Measurements from ENCODE around the gene SPTA1.

The SPTA1 gene

DNA sequence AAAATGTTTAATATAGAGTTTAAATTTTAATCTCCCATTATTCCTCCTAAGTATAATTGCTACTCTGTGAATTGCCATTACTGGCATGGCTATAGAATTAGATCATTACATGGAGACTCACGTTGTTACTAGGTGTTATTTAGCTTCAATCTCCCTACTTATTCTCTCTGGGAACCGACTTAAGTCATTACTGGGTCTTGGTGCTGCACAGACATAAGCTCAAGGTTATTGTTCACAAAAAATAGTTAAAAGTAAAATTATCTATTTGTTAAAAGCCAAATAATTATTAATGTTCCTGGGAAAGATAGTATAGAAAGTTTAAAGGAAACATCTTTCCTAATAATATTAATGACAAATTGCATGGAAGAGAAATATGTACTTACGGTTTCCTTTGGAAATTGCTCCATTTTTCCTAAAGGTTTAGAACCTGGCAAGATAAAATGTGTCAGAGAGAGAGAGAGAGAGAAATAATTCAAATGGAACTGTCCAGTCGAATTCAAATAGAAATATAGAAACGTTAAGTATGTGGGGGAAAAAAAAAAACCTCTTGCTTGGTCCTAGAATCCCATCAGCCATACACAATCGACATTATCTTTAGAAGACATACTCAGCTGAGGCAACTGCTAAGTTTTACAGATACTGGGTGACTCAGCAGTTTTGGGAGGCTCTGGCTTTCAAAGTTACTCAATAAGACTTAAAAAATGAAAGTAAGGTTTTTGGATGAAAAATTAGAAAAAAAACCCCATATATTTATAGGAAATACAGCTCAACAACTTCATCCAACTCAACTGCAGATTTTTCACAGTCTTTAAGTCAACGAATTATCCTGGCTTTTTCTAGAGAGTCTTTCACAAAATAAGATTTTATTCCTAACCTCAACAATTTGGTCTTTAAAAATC lies at the start of gene SPTA1:
Gene SPTA1 (minus strand): TSS at position 605 of the 899 bp plus-strand sequence. CDS start 198 bp downstream, at position 407.
- H3K4me1 ChIP-seq (ENCODE audit: insufficient read depth, low read length), result no peaks in the 10 kb centered on the region
- no peaks in the 10 kb centered on the region for H3K36me3 ChIP-seq (ENCODE audit: insufficient read depth, low read length)
- H3K9me3 ChIP-seq (ENCODE audit: control insufficient read depth, insufficient read depth, low read length), result no peaks in the 10 kb centered on the region
- no peak within 1 kb of the TSS for H3K9ac ChIP-seq (ENCODE audit: low read depth, low read length)

DNA sequence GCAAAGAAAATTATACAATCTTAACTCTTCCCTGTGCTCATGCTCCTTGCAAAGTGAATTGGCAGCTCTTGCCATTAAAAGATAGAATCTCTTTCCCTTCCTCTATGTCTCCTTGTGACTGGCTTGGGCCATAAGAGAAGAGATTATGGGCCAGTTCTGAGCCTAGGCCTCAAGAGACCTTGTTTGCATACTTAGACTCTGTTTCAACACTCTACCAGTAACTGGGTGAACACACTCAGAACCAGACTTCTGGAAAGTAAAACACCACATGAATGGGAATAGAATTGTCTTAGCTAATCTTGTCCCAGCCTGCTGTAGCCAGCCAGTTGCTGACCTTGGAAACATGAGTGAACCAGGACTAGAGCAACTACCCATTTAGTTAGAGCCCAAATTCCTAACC lies 49.3 kb upstream of the SPTA1 start:
- no peaks in the 10 kb centered on the region for H3K9me3 ChIP-seq (ENCODE audit: control insufficient read depth, insufficient read depth, low read length)
- H3K36me3 ChIP-seq (ENCODE audit: insufficient read depth, low read length), result no peaks in the 10 kb centered on the region
- no peak overlapping the region for H3K9ac ChIP-seq (ENCODE audit: low read depth, low read length)
- no peaks in the 10 kb centered on the region for H3K4me1 ChIP-seq (ENCODE audit: insufficient read depth, low read length)

DNA sequence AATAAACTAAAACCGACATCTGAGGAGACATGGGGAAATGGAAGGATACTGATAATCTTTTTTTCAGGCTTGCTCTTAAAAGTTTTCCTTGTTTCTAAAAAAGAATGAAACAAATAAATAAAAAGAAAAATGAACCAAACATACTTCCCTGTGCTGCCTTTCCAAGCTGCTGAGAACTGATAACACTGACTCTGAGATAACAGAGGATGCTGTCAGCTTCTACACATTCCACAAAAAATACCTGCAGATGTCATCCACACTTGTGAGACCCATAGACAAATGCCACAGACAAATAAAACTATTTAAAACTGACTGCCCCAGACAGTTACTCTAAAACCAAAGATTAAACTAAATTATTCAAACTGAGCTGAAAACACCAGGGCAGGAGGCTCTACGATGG lies 46.0 kb upstream of the SPTA1 start:
- Histone ChIP-seq H3K4me1 (ENCODE audit: insufficient read depth, low read length) (no peaks in the 10 kb centered on the region), H3K9me3 (ENCODE audit: control insufficient read depth, insufficient read depth, low read length) (no peaks in the 10 kb centered on the region), H3K36me3 (ENCODE audit: insufficient read depth, low read length) (no peaks in the 10 kb centered on the region), H3K9ac (ENCODE audit: low read depth, low read length) (no peak overlapping the region)

DNA sequence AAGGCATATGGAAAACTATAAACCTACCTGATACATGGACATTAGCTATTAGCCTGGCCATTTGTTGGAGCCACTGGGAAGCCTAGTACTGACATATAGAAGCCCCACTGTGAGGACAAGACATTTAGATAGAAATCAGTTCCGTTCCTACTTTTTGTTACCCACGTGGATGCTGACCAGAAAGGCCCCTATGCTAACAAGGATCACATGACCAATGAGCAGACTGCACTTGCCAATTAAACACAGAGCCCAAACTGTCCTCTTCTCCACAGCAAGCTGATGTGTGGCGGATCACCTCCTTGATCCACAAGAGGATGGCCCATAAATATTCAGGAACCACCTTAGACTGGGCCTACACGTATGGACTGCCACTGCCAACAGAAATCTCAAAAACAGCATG lies 45.2 kb upstream of the SPTA1 start:
- no peaks in the 10 kb centered on the region for H3K36me3 ChIP-seq (ENCODE audit: insufficient read depth, low read length)
- H3K4me1 ChIP-seq (ENCODE audit: insufficient read depth, low read length), result no peaks in the 10 kb centered on the region

DNA sequence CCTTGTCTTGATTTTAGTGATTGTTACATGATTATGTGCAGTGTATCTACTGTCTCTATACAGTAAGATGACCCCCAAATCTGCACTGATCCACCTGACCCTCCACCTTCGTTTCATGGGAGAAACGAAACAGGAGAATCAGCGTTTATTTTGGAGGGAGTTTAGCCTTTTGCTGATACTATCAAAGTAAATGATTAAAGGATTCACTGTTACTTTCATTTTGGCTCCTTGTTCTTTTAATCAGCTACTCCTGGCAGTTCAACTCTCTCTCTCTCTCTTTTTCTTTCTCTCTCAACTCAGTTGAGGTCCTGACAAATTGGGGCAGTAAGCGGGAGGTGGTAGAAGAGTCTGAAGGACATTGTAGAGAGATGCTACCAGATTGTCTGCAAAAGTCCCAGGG lies 43.9 kb upstream of the SPTA1 start:
- H3K9me3 ChIP-seq (ENCODE audit: control insufficient read depth, insufficient read depth, low read length), result no peaks in the 10 kb centered on the region
- H3K4me1 ChIP-seq (ENCODE audit: insufficient read depth, low read length), result no peaks in the 10 kb centered on the region

More for the DNA sequence above, 45.2 kb upstream of the SPTA1 start:
- Histone ChIP-seq H3K9ac (ENCODE audit: low read depth, low read length) (no peak overlapping the region), H3K9me3 (ENCODE audit: control insufficient read depth, insufficient read depth, low read length) (no peaks in the 10 kb centered on the region)

DNA sequence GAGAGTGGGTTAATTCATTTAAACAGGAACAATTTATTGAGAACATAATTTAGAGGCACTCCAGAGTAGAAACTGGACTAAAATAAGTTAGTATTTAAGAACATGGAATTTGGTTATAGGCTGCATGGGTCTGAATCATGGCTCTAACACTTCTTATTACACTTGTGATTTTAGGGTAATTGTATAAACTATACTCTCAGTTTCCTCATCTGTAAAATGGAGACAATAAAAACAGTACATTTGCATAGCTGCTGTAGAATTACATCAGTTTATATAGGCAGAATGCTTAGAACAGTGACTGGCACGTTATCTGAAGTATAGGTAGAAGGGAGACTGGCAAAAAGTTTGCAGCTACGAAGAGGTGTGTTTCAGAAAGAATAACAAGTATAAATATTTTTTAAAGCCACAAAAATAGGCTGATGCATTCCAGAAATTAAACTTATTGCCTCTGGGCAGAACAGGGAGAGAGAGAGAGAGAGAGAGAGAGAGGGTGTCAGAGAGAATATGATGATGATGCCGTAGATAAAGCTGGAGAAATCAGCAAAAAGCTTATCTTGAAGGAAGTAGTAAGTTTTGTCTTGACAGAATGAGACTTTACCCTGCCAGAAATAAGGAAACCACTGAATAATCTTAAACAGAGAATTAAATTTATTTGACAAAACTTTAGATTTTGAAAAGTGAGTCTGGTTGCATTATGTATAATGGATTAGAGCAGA lies 42.2 kb upstream of the SPTA1 start:
- H3K4me1 ChIP-seq (ENCODE audit: insufficient read depth, low read length), result no peaks in the 10 kb centered on the region
- no peaks in the 10 kb centered on the region for H3K9me3 ChIP-seq (ENCODE audit: control insufficient read depth, insufficient read depth, low read length)
- H3K9ac ChIP-seq (ENCODE audit: low read depth, low read length), result no peak overlapping the region
- no peaks in the 10 kb centered on the region for H3K36me3 ChIP-seq (ENCODE audit: insufficient read depth, low read length)

More for the DNA sequence above, 43.9 kb upstream of the SPTA1 start:
- Histone ChIP-seq H3K36me3 (ENCODE audit: insufficient read depth, low read length) (no peaks in the 10 kb centered on the region), H3K9ac (ENCODE audit: low read depth, low read length) (no peak overlapping the region)

DNA sequence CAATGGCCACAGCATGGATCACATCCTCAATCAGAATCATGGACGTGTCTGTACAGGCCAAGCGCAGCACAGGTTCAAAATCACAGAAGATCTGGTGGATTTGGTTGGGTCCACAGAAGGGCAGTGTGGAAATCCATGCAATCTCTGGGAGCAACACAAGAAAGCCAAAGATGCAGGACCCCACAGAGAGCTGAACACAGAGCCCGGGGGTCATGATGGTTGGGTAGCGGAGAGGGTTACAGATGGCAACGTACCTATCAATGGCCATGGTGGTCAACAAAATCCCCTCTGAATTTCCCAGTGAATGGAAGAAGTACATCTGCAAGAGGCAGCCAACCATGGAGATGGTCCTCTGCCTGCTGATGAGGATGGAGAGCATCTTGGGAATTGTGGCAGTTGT lies 37.9 kb upstream of the SPTA1 start:
- no peaks in the 10 kb centered on the region for H3K36me3 ChIP-seq (ENCODE audit: insufficient read depth, low read length)
- no peaks in the 10 kb centered on the region for H3K4me1 ChIP-seq (ENCODE audit: insufficient read depth, low read length)
- H3K9ac ChIP-seq (ENCODE audit: low read depth, low read length), result no peak overlapping the region
- no peaks in the 10 kb centered on the region for H3K9me3 ChIP-seq (ENCODE audit: control insufficient read depth, insufficient read depth, low read length)

DNA sequence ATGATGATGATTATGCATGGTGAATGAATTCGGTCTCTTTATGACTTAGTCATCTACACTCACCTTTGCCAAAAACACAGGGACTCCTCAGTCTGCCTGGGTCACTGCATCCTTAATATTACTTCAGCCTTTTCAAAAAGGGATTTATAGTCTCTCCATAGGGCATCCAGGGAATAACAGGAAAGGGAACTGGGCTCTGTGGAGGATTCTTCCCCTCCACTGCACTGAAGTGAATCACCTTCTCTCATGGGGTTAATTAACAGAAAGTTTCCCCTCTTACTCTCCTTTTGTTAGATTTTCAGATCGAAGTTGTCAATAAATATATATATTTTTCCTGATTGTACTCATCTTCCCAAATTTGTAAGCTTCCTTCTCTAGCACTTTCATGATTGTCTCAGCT lies 34.1 kb upstream of the SPTA1 start, which contains the start of gene OR6K3:
Gene OR6K3 (minus strand): TSS at position 101 of the 400 bp plus-strand sequence. CDS start 2,605 bp downstream, outside the sequence.
- Histone ChIP-seq H3K4me1 (ENCODE audit: insufficient read depth, low read length) (no peaks in the 10 kb centered on the region), H3K9me3 (ENCODE audit: control insufficient read depth, insufficient read depth, low read length) (no peaks in the 10 kb centered on the region), H3K9ac (ENCODE audit: low read depth, low read length) (no peak within 1 kb of the TSS), H3K36me3 (ENCODE audit: insufficient read depth, low read length) (no peaks in the 10 kb centered on the region)

DNA sequence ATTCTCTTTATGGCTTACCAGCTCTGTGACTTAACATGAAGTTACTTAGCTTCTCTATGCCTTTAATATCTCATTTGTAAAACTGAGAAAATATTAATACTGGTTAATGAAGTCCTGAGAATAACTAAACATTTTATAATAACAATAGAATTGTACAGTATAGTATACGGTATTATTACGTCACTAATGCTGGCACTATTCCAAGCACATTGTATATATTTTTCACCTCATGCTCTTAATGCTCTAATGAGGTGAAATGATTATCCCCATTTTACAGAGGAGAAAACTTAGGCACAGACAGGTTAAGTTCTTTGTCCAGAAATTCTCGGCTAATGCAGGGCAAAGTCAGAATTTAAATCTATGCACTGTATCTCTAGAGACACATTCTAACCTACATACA lies 33.1 kb upstream of the SPTA1 start:
- Histone ChIP-seq H3K9ac (ENCODE audit: low read depth, low read length) (no peak overlapping the region), H3K4me1 (ENCODE audit: insufficient read depth, low read length) (no peaks in the 10 kb centered on the region), H3K9me3 (ENCODE audit: control insufficient read depth, insufficient read depth, low read length) (no peaks in the 10 kb centered on the region), H3K36me3 (ENCODE audit: insufficient read depth, low read length) (no peaks in the 10 kb centered on the region)

DNA sequence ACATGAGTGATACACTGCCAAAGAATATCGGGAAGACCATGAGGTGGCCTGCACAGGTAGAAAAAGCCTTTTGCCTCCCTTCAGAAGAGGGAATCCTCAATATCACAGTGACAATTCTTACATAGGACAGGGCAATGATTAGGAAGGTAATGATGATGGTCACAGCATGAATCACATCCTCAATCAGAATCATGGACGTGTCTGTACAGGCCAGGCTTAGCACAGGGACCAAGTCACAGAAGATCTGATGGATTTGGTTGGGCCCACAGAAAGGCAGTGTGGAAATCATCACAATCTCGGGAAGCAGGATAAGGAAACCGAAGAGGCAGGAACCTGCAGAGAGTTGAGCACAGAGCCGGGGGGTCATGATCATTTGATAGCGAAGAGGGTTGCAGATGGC lies 30.8 kb upstream of the SPTA1 start:
- Histone ChIP-seq H3K4me1 (ENCODE audit: insufficient read depth, low read length) (no peaks in the 10 kb centered on the region), H3K9ac (ENCODE audit: low read depth, low read length) (no peak overlapping the region), H3K36me3 (ENCODE audit: insufficient read depth, low read length) (no peaks in the 10 kb centered on the region), H3K9me3 (ENCODE audit: control insufficient read depth, insufficient read depth, low read length) (no peaks in the 10 kb centered on the region; the same call in 1 of the 2 replicates)

DNA sequence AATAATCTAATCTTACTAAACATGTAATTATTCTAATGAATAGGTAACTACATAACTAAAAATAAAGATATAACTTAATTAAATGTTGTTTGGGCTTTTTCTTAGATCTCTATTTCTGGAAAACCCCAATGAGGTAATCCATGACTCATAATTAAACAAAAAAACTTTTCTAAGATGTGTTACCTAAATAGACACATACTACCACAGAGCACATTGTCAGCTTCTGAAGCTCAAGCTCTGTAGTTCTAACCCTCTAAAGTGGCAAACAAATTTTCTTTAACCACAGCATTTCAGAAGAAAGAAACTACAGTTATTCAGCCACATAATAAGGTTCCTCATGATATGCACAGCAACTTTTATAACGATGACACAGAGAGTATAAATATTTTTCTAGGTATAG lies 29.8 kb upstream of the SPTA1 start:
- Histone ChIP-seq H3K36me3 (ENCODE audit: insufficient read depth, low read length) (no peaks in the 10 kb centered on the region), H3K9me3 (ENCODE audit: control insufficient read depth, insufficient read depth, low read length) (no peaks in the 10 kb centered on the region; the same call in 1 of the 2 replicates), H3K9ac (ENCODE audit: low read depth, low read length) (no peak overlapping the region), H3K4me1 (ENCODE audit: insufficient read depth, low read length) (no peaks in the 10 kb centered on the region)

DNA sequence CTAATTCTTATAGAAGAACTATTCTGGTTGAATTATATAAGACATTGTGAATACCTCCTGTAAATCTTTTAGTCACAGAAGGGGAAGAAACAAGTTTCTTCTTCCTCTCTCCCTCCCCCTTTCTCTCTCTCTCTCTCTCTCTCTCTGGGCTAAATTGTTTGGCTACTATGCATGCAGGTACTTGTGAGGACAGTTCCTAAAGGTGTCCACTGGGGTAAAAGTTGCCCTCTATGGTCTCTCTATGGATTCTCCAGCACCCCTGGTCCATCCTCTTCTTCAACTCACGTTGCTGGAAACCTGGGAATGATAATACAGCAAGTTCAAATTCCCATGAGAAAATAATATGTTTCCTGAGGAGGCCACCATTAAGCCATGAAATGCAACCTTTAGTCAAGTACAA lies 28.2 kb upstream of the SPTA1 start:
- H3K9ac ChIP-seq (ENCODE audit: low read depth, low read length), result no peak overlapping the region
- H3K9me3 ChIP-seq (ENCODE audit: control insufficient read depth, insufficient read depth, low read length), result no peaks in the 10 kb centered on the region; the same call in 1 of the 2 replicates
- H3K4me1 ChIP-seq (ENCODE audit: insufficient read depth, low read length), result no peaks in the 10 kb centered on the region
- no peaks in the 10 kb centered on the region for H3K36me3 ChIP-seq (ENCODE audit: insufficient read depth, low read length)

DNA sequence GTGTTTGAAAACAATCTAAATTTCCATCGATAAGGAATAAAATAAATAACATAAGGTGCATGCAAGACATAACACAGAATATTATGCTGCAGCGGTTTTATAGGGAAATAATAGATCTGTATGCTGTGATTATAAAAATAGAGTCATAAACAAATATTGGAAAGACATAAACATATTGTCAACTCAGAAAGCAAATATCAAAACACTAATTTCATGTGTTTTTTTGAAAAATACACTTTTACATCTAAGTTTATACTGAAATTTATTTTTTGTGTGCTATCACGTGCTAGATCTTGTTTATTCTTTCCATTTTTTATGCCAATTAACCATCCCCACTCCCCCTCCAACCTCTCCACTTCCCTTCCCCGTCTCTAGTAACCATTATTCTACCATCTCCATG lies 24.6 kb upstream of the SPTA1 start:
- no peaks in the 10 kb centered on the region for H3K36me3 ChIP-seq (ENCODE audit: insufficient read depth, low read length)
- no peaks in the 10 kb centered on the region; the same call in 1 of the 2 replicates for H3K9me3 ChIP-seq (ENCODE audit: control insufficient read depth, insufficient read depth, low read length)
- no peak overlapping the region for H3K9ac ChIP-seq (ENCODE audit: low read depth, low read length)
- no peaks in the 10 kb centered on the region for H3K4me1 ChIP-seq (ENCODE audit: insufficient read depth, low read length)

DNA sequence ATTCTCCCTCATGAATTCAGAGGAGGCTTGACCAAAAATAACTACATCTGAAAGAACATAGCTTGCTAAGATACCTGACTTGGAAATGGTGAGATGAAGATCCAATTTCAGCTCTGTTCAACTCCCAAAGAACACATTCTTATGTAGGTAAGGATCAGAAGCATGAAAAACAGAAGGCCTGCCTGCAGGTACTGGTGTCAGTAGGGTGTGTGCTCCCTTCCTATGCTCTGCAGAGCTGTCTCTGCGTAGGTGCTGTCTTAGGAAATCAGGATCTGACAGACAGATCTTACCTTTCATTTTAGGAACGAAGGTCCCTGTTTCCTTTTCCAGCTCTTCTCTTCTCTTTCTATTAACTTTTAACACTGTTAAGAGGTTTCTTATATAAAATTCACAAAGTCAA lies 19.6 kb upstream of the SPTA1 start:
- Histone ChIP-seq H3K9ac (ENCODE audit: low read depth, low read length) (no peak overlapping the region), H3K9me3 (ENCODE audit: control insufficient read depth, insufficient read depth, low read length) (no peaks in the 10 kb centered on the region), H3K36me3 (ENCODE audit: insufficient read depth, low read length) (no peaks in the 10 kb centered on the region), H3K4me1 (ENCODE audit: insufficient read depth, low read length) (no peaks in the 10 kb centered on the region)

DNA sequence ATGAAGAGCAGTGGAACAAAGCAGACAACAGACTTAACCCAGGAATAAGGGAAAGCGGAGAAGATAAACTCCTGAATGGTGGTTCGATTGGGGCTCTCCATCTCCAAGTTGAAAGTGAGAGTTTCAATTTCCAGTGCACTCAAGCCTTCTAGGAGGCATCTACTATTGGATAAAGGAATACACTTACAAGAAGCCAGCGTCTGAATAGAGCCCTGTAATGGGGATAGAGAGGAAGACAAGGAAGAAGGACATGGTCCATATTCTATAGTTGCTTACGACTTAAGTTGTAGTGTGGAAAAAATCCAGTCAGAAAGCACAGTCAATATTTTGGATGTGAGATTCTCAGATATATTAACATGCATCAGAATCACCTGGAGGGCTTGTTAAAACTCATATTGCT lies 14.0 kb upstream of the SPTA1 start, which contains the start of gene OR6K2:
Gene OR6K2 (minus strand): TSS at position 101 of the 400 bp plus-strand sequence. CDS start 0 bp downstream, at position 101.
- Histone ChIP-seq H3K9ac (ENCODE audit: low read depth, low read length) (no peak within 1 kb of the TSS), H3K4me1 (ENCODE audit: insufficient read depth, low read length) (no peaks in the 10 kb centered on the region), H3K9me3 (ENCODE audit: control insufficient read depth, insufficient read depth, low read length) (no peaks in the 10 kb centered on the region), H3K36me3 (ENCODE audit: insufficient read depth, low read length) (no peaks in the 10 kb centered on the region)

All from ES-I3 (cell line).